ENCODE measurements around the gene ELK3.
A peak's percentile ranks its signal among the peaks of the same experiment; 100 is the strongest.

Gene ELK3

GRCh38 chr12:96237035-96237434 lies 42.9 kb downstream of the ELK3 start:
- no peak for DNase-seq

- DNase-seq = peak; percentile 35
Observed at GRCh38 chr12:96237465-96238077, 43.4 kb downstream of the ELK3 start.

- DNase-seq = no peak
Observed at GRCh38 chr12:96238336-96239047, 44.3 kb downstream of the ELK3 start.

GRCh38 chr12:96239711-96240635 lies 45.8 kb downstream of the ELK3 start:
- DNase-seq = no peak

GRCh38 chr12:96240656-96241055 lies 46.5 kb downstream of the ELK3 start:
- no peak for DNase-seq

- no peak for DNase-seq
Observed at GRCh38 chr12:96241431-96241830, 47.3 kb downstream of the ELK3 start.

- DNase-seq = peak; percentile 36
Observed at GRCh38 chr12:96241846-96242256, 47.7 kb downstream of the ELK3 start.

- DNase-seq = no peak
Observed at GRCh38 chr12:96242597-96242996, 48.4 kb downstream of the ELK3 start.

- DNase-seq = no peak
Observed at GRCh38 chr12:96244826-96245225, 50.7 kb downstream of the ELK3 start.

- no peak for DNase-seq
Observed at GRCh38 chr12:96246926-96247505, 52.8 kb downstream of the ELK3 start.

- DNase-seq = no peak
Observed at GRCh38 chr12:96247563-96247962, 53.4 kb downstream of the ELK3 start.

GRCh38 chr12:96248136-96248931 lies 54.2 kb downstream of the ELK3 start:
- no peak for DNase-seq

GRCh38 chr12:96249196-96250118 lies 55.3 kb downstream of the ELK3 start:
- DNase-seq = no peak

GRCh38 chr12:96250119-96250685 lies 56.0 kb downstream of the ELK3 start:
- DNase-seq = no peak

GRCh38 chr12:96255077-96255476 lies 60.9 kb downstream of the ELK3 start:
- no peak for DNase-seq

- DNase-seq = no peak
Observed at GRCh38 chr12:96256672-96257361, 62.6 kb downstream of the ELK3 start.

- no peak for DNase-seq
Observed at GRCh38 chr12:96257550-96258103, 63.5 kb downstream of the ELK3 start.

GRCh38 chr12:96258104-96258961 lies 64.2 kb downstream of the ELK3 start:
- no peak for DNase-seq

GRCh38 chr12:96260231-96260630 lies 66.1 kb downstream of the ELK3 start:
- no peak for DNase-seq

Measured in activated CD4-positive, alpha-beta T cell treated with anti-CD3 and anti-CD28 coated beads for 1 hour (primary cell).